HG02852 (cell line): ENCODE results near the gene STAT5B.
"Not testable (repeated sequence)": the region's sequence is repeated elsewhere in the genome, so short reads cannot be mapped to it uniquely, and the experiment has no call there.

ENCODE experiments used
- ATAC-seq: cut with Tn5 transposase; IDR thresholded peaks from one replicate; pipeline ENCODE4 v1.9.1; 2021; ENCODE audit warnings: mild to moderate bottlenecking, moderate library complexity; ENCODE audit not compliant: unreplicated experiment

Gene STAT5B

GRCh38 chr17:42239576-42239975 is 36.6 kb downstream of the STAT5B start:
- ATAC-seq: not testable (repeated sequence)

GRCh38 chr17:42236760-42237159 is 39.4 kb downstream of the STAT5B start:
- ATAC-seq: no peak

- no peak for ATAC-seq
These were observed 42.2 kb downstream of the STAT5B start for GRCh38 chr17:42233994-42234393.

GRCh38 chr17:42233156-42233555 is 43.0 kb downstream of the STAT5B start:
- no peak for ATAC-seq

- no peak for ATAC-seq
These were observed 46.0 kb downstream of the STAT5B start for GRCh38 chr17:42230225-42230624.

- ATAC-seq: no peak
These were observed 48.1 kb downstream of the STAT5B start for GRCh38 chr17:42227849-42228700.

- ATAC-seq: no peak
These were observed 50.5 kb downstream of the STAT5B start for GRCh38 chr17:42225646-42226045.

- no peak for ATAC-seq
These were observed 51.5 kb downstream of the STAT5B start for GRCh38 chr17:42224651-42225050.

GRCh38 chr17:42221886-42222745 is 54.1 kb downstream of the STAT5B start:
- no peak for ATAC-seq

- ATAC-seq: not testable (repeated sequence)
These were observed 56.9 kb downstream of the STAT5B start for GRCh38 chr17:42219280-42219679.

- ATAC-seq: no peak
These were observed 62.0 kb downstream of the STAT5B start for GRCh38 chr17:42214156-42214555.

GRCh38 chr17:42212382-42212781 is 63.8 kb downstream of the STAT5B start:
- no peak for ATAC-seq

- ATAC-seq: not testable (repeated sequence)
These were observed 64.3 kb downstream of the STAT5B start for GRCh38 chr17:42211921-42212341.

GRCh38 chr17:42210046-42210445 is 66.1 kb downstream of the STAT5B start:
- ATAC-seq: no peak

- not testable (repeated sequence) for ATAC-seq
These were observed 70.0 kb downstream of the STAT5B start for GRCh38 chr17:42206153-42206612.

GRCh38 chr17:42203354-42203753 is 72.8 kb downstream of the STAT5B start:
- ATAC-seq: no peak

GRCh38 chr17:42202696-42203095 is 73.5 kb downstream of the STAT5B start:
- ATAC-seq: no peak

- ATAC-seq: no peak
These were observed 74.0 kb downstream of the STAT5B start for GRCh38 chr17:42202159-42202558.

- ATAC-seq: no peak
These were observed 74.8 kb downstream of the STAT5B start for GRCh38 chr17:42201458-42201772.

GRCh38 chr17:42200706-42201457 is 75.3 kb downstream of the STAT5B start:
- no peak for ATAC-seq

- no peak for ATAC-seq
These were observed 76.7 kb downstream of the STAT5B start for GRCh38 chr17:42199416-42200011.
